Caco-2 (cell line): Measurements from ENCODE around the gene ZNF346. TPM values are rescaled to one million over a fixed set of nuclear protein-coding genes. Genes with fewer than 3 reads are reported as not detected.
A peak's percentile ranks its signal among the peaks of the same experiment; 100 is the strongest.

ENCODE experiments used
- BruUV-seq: library from RNA; stranded (reverse); fragments of 400-500 nt; replicated peaks from 2 replicates; lab custom pipeline; 2021; lab: Mats Ljungman, UMichigan
- CTCF ChIA-PET: fragments of 300-600 bp; sonication (Branson Sonifier 250); formaldehyde crosslinking; loops from one replicate; lab custom pipeline; 2022; ENCODE audit warnings: antibody characterized with exemption; lab: Charles Lee
- POLR2A ChIA-PET: fragments of 300-600 bp; sonication (Branson Sonifier 250); formaldehyde crosslinking; loops from one replicate; lab custom pipeline; 2022; ENCODE audit warnings: antibody characterized with exemption; lab: Charles Lee
- DNase-seq, 2 experiments: peaks; one replicate each; pipeline versions ENCODE4 v3.0.0 to v3.0.0-alpha.2; 2020 to 2022
- H3K27me3 ChIP-seq: replicated peaks from 2 replicates; pipeline ENCODE4 v1.6.0; 2011; ENCODE audit warnings: low read length; ENCODE audit not compliant: control insufficient read depth, insufficient read depth
- H3K36me3 ChIP-seq: 2 replicates; pipeline ENCODE4 v1.5.1; 2011; ENCODE audit warnings: low read length; ENCODE audit not compliant: control insufficient read depth, insufficient read depth
- H3K4me1 ChIP-seq: fragments of 250-450 bp; sonication (Bioruptor Pico); 2 replicates; pipeline ENCODE4 v1.5.1; 2020; ENCODE audit warnings: mild to moderate bottlenecking
- H3K4me3 ChIP-seq: 2 replicates; pipeline ENCODE4 v1.5.1; 2011; ENCODE audit warnings: low read depth, mild to moderate bottlenecking, control low read depth, low read length
- H3K9me3 ChIP-seq: fragments of 250-450 bp; sonication (Bioruptor Pico); 2 replicates; pipeline ENCODE4 v1.5.1; 2020; ENCODE audit warnings: mild to moderate bottlenecking, moderate library complexity
- H3K27ac Mint-ChIP-seq: one replicate; pipeline ENCODE4 v1.8.0; 2022; ENCODE audit warnings: mixed read lengths; ENCODE audit not compliant: unreplicated experiment
- H3K27me3 Mint-ChIP-seq: one replicate; pipeline ENCODE4 v1.8.0; 2022; ENCODE audit warnings: mixed read lengths; ENCODE audit not compliant: insufficient read depth, unreplicated experiment
- H3K36me3 Mint-ChIP-seq: one replicate; pipeline ENCODE4 v1.8.0; 2022; ENCODE audit warnings: mild to moderate bottlenecking, mixed read lengths; ENCODE audit not compliant: insufficient read depth, unreplicated experiment
- H3K4me1 Mint-ChIP-seq: one replicate; pipeline ENCODE4 v1.8.0; 2022; ENCODE audit warnings: low read depth, mixed read lengths; ENCODE audit not compliant: unreplicated experiment
- H3K4me3 Mint-ChIP-seq: one replicate; pipeline ENCODE4 v1.8.0; 2022; ENCODE audit warnings: mild to moderate bottlenecking, moderate library complexity, mixed read lengths; ENCODE audit not compliant: unreplicated experiment
- H3K9me3 Mint-ChIP-seq: one replicate; pipeline ENCODE4 v1.8.0; 2022; ENCODE audit warnings: mixed read lengths; ENCODE audit not compliant: unreplicated experiment
- intact Hi-C: fragments of 100-400 bp; cut with micrococcal nuclease; formaldehyde crosslinking; loops from one replicate; pipeline ENCODE4 v1.10.0; 2022; ENCODE audit not compliant: unreplicated experiment
- total RNA-seq: library from RNA; stranded (reverse); gene quantifications from 2 replicates; pipeline ENCODE4 v1.2.3, GENCODE V29; 2022
- TF ChIP-seq, protein P1 (sequence below), 2 experiments: fragments of 200-600 bp in 1 of 2; IDR thresholded peaks; 1 replicate in 1 of 2; 2 replicates in 1 of 2; pipeline versions ENCODE4 v1.5.1 to v1.8.0; 2011 to 2022; ENCODE audit warnings: antibody characterized with exemption in 1 of 2, control low read depth in 1 of 2, inconsistent platforms in 1 of 2, low read depth in 1 of 2, low read length in 1 of 2, mild to moderate bottlenecking in 1 of 2, moderate library complexity in 1 of 2; ENCODE audit not compliant: insufficient read depth in 1 of 2, severe bottlenecking in 1 of 2, unreplicated experiment in 1 of 2

Gene ZNF346
- total RNA-seq, 1 experiment from 2014 or later = 24.2 TPM

DNA sequence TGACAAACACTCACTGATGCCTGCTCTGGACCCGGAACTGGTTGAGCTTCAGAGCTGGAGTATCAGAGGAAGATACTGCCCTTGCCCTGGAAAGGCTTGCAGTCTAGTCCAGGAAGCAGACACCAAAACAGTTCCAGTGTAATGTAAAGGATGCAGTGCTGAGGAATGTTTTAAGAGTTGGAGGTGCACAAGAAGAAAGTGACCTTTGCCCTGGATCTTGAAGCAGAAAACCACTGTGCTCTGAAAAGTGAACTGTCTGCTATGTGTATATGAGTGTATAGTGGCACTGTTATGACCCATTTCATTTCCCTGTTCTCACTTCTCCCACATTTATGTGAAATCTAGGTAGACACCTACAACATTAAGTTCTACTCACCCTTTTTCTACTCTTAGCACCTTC lies 2.1 kb downstream of the ZNF346 start:
- BruUV-seq = no TSS peak
- H3K4me1 Mint-ChIP-seq = peaks cover 23% of the 10 kb centered on the region
- no peak overlapping the region for H3K27ac Mint-ChIP-seq
- peaks cover 34% of the 10 kb centered on the region for H3K36me3 Mint-ChIP-seq
- no peak overlapping the region for H3K4me3 ChIP-seq
- ChIA-PET POLR2A (no interaction called here), CTCF (interaction anchor here (0.6 kb wide), 1 partner anchor 9 kb away, joined by 3 read pairs; no protein-coding TSS in a partner anchor)
- DNase-seq = no peak
- H3K36me3 ChIP-seq = no peaks in the 10 kb centered on the region
- no peaks in the 10 kb centered on the region for H3K27me3 ChIP-seq
- peaks cover 7% of the 10 kb centered on the region for H3K4me1 ChIP-seq
- no peaks in the 10 kb centered on the region for H3K27me3 Mint-ChIP-seq
- H3K9me3 Mint-ChIP-seq = no peaks in the 10 kb centered on the region
- intact Hi-C loops = no loop called here
- peak overlapping the region; percentile 41 for H3K4me3 Mint-ChIP-seq
- TF ChIP-seq, protein P1, sequence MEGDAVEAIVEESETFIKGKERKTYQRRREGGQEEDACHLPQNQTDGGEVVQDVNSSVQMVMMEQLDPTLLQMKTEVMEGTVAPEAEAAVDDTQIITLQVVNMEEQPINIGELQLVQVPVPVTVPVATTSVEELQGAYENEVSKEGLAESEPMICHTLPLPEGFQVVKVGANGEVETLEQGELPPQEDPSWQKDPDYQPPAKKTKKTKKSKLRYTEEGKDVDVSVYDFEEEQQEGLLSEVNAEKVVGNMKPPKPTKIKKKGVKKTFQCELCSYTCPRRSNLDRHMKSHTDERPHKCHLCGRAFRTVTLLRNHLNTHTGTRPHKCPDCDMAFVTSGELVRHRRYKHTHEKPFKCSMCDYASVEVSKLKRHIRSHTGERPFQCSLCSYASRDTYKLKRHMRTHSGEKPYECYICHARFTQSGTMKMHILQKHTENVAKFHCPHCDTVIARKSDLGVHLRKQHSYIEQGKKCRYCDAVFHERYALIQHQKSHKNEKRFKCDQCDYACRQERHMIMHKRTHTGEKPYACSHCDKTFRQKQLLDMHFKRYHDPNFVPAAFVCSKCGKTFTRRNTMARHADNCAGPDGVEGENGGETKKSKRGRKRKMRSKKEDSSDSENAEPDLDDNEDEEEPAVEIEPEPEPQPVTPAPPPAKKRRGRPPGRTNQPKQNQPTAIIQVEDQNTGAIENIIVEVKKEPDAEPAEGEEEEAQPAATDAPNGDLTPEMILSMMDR (IDR thresholded peaks at IDR 0.05; ENCODE audit: insufficient read depth in 1 of 2, low read depth in 1 of 2, low read length in 1 of 2, severe bottlenecking in 1 of 2, unreplicated experiment in 1 of 2) = no peak
- no peaks in the 10 kb centered on the region for H3K9me3 ChIP-seq

DNA sequence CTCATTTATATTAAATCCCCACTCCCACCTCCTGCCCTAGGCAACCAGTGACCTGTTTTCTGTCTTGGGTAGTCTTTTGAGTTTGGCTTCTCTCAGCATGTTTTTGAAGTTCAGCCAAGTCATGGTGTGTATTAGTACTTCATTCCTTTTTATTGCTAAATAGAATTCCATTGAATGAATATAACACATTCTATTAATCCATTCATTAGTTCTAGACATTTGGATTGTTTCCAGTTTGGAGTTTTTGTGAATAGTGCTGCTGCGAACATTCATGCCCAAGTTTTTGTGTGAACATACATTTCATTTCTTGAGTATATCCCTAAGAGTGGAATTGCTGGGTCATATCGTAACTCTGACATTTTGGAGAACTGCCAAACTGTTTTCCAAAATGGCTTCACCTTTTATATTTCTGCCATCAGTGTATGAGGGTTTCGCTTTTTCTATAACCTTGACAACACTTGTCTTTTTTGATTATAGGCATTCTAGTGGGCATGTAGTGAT lies 2.7 kb downstream of the ZNF346 start:
- H3K4me1 Mint-ChIP-seq = peaks cover 23% of the 10 kb centered on the region
- CTCF ChIA-PET = no interaction called here
- intact Hi-C loops = no loop called here
- no peak overlapping the region for H3K4me3 ChIP-seq
- POLR2A ChIA-PET = no interaction called here
- H3K9me3 Mint-ChIP-seq = no peaks in the 10 kb centered on the region
- H3K27ac Mint-ChIP-seq = no peak overlapping the region
- no TSS peak for BruUV-seq
- H3K9me3 ChIP-seq = no peaks in the 10 kb centered on the region
- TF ChIP-seq, protein P1 (IDR thresholded peaks at IDR 0.05; ENCODE audit: insufficient read depth in 1 of 2, low read depth in 1 of 2, low read length in 1 of 2, severe bottlenecking in 1 of 2, unreplicated experiment in 1 of 2) = no peak
- no peaks in the 10 kb centered on the region for H3K27me3 Mint-ChIP-seq
- no peak for DNase-seq
- peaks cover 7% of the 10 kb centered on the region for H3K4me1 ChIP-seq
- no peaks in the 10 kb centered on the region for H3K36me3 ChIP-seq
- H3K36me3 Mint-ChIP-seq = peaks cover 35% of the 10 kb centered on the region
- H3K4me3 Mint-ChIP-seq = peak overlapping the region; percentile 41
- no peaks in the 10 kb centered on the region for H3K27me3 ChIP-seq

DNA sequence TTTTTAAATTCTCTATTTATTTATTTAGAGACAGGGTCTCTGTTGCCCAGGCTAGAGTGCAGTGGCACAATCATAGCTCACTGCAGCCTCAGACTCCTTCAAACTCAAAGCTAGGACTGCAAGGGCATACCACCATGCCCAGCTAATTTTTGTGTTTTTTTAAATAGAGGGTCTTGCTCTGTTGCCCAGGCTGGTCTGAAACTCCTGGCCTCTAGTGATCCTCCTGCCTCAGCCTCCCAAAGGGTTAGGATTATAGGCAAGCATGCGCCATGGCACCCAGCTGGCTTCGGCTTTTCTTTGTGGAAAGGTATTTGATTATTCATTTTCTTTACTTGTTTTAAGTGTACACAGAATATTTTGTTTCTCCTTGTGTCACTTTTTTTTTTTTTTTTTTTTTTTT lies 5.2 kb downstream of the ZNF346 start:
- intact Hi-C loops = no loop called here
- POLR2A ChIA-PET = interaction anchor here (0.6 kb wide), 2 partner anchors 251 to 316 kb away, joined by 5 to 10 read pairs; no protein-coding TSS in a partner anchor

More for the DNA sequence above, 5.2 kb downstream of the ZNF346 start:
- H3K36me3 ChIP-seq = peaks cover 1% of the 10 kb centered on the region; the same call in 1 of the 2 replicates
- Mint-ChIP-seq H3K4me1 (peaks cover 12% of the 10 kb centered on the region), H3K27ac (no peak overlapping the region), H3K4me3 (no peak overlapping the region), H3K9me3 (no peaks in the 10 kb centered on the region), H3K27me3 (no peaks in the 10 kb centered on the region), H3K36me3 (peaks cover 20% of the 10 kb centered on the region)
- no TSS peak for BruUV-seq
- no peak overlapping the region for H3K4me3 ChIP-seq
- DNase-seq = no peak
- CTCF ChIA-PET = interaction anchor here (0.6 to 0.7 kb wide), 2 partner anchors 100 to 675 kb away, joined by 4 to 8 read pairs; no protein-coding TSS in a partner anchor
- TF ChIP-seq, protein P1 (IDR thresholded peaks at IDR 0.05; ENCODE audit: insufficient read depth in 1 of 2, low read depth in 1 of 2, low read length in 1 of 2, severe bottlenecking in 1 of 2, unreplicated experiment in 1 of 2) = no peak
- H3K9me3 ChIP-seq = no peaks in the 10 kb centered on the region
- H3K27me3 ChIP-seq = no peaks in the 10 kb centered on the region
- H3K4me1 ChIP-seq = 0 out of 2 replicates have a peak, but pooled peaks cover 4% of the 10 kb centered on the region
